Tibial artery (tissue), 4 donors: ENCODE results near the gene HNRNPA1.

ENCODE experiments used
- DNase-seq, 2 donors: peaks; one replicate each; pipeline ENCODE4 v3.0.0-alpha.2; 2019
- H3K27ac ChIP-seq, 2 donors: fragments of 200-600 bp; sonication (generic) in 1 of 2; 1 replicate in 1 of 2; 2 replicates in 1 of 2; pipeline ENCODE4 v1.5.1; 2018 to 2019; ENCODE audit warnings: mild to moderate bottlenecking in 1 of 2
- H3K27me3 ChIP-seq, 2 donors: fragments of 200-600 bp; sonication (generic) in 1 of 2; one replicate each; pipeline versions ENCODE4 v1.5.1 to v1.6.0; 2016 to 2019
- H3K36me3 ChIP-seq, 3 donors: fragments of 200-600 bp; sonication (generic) in 2 of 3; one replicate each; pipeline ENCODE4 v1.5.1; 2016 to 2019; ENCODE audit warnings: mild to moderate bottlenecking in 2 of 3
- H3K4me1 ChIP-seq, 4 donors: fragments of 200-600 bp; sonication (generic) in 2 of 4; 1 replicate in 3 of 4; 2 replicates in 1 of 4; pipeline ENCODE4 v1.5.1; 2016 to 2019
- H3K4me3 ChIP-seq, 2 donors: fragments of 200-600 bp; sonication (generic) in 1 of 2; 1 replicate in 1 of 2; 2 replicates in 1 of 2; pipeline ENCODE4 v1.5.1; 2018 to 2019; ENCODE audit warnings: mild to moderate bottlenecking in 2 of 2
- H3K9me3 ChIP-seq, 3 donors: fragments of 200-600 bp; sonication (generic) in 1 of 3; one replicate each; pipeline ENCODE4 v1.5.1; 2016 to 2019
- CTCF ChIP-seq, 2 experiments: fragments of 200-600 bp in 1 of 2; fragments of 450-650 bp in 1 of 2; IDR thresholded peaks; one replicate each; pipeline ENCODE4 v1.5.1; 2017 to 2019; ENCODE audit warnings: antibody characterized with exemption in 2 of 2, mild to moderate bottlenecking in 1 of 2, moderate library complexity in 1 of 2
- intact Hi-C: fragments of 100-400 bp; cut with DNase I; formaldehyde crosslinking; loops from one replicate; pipeline ENCODE4 v1.15.0; 2023; ENCODE audit warnings: low total_unique reads

HNRNPA1 gene

GRCh38 chr12:54240971-54241588, 39.4 kb upstream of the HNRNPA1 start:
- Histone ChIP-seq H3K27ac (no peak overlapping the region), H3K9me3 (no peaks in the 10 kb centered on the region), H3K36me3 (peaks cover 16 to 82% (median 49%) of the 10 kb centered on the region in 3 donors), H3K4me1 (no peaks in the 10 kb centered on the region), H3K27me3 (no peaks in the 10 kb centered on the region), H3K4me3 (no peak overlapping the region)
- no peak for DNase-seq
- intact Hi-C loops, result no loop called here
- no peak for TF ChIP-seq CTCF (IDR thresholded peaks at IDR 0.05)

- H3K27me3 ChIP-seq, result no peaks in the 10 kb centered on the region
- intact Hi-C loops, result loop anchor here (5.0 kb wide), 1 partner anchor 101 kb away; no protein-coding TSS in a partner anchor
- H3K4me3 ChIP-seq, result no peak overlapping the region
- no peak for TF ChIP-seq CTCF (IDR thresholded peaks at IDR 0.05)
- no peaks in the 10 kb centered on the region for H3K4me1 ChIP-seq
- no peak for DNase-seq
- no peak overlapping the region for H3K27ac ChIP-seq
- no peaks in the 10 kb centered on the region for H3K9me3 ChIP-seq
- peaks cover 16 to 80% (median 41%) of the 10 kb centered on the region in 3 donors for H3K36me3 ChIP-seq
These were observed 34.4 kb upstream of the HNRNPA1 start for GRCh38 chr12:54246011-54246641.

GRCh38 chr12:54249489-54249888, 31.0 kb upstream of the HNRNPA1 start:
- H3K9me3 ChIP-seq, result no peaks in the 10 kb centered on the region
- H3K27me3 ChIP-seq, result no peaks in the 10 kb centered on the region
- intact Hi-C loops, result loop anchor here (5.0 kb wide), 1 partner anchor 98 kb away; no protein-coding TSS in a partner anchor
- no peaks in the 10 kb centered on the region for H3K4me1 ChIP-seq
- H3K27ac ChIP-seq, result no peak overlapping the region
- H3K36me3 ChIP-seq, result peaks cover 0 to 64% (median 14%) of the 10 kb centered on the region in 3 donors
- TF ChIP-seq CTCF (IDR thresholded peaks at IDR 0.05), result no peak
- H3K4me3 ChIP-seq, result no peak overlapping the region
- no peak for DNase-seq

- Histone ChIP-seq H3K27ac (no peak overlapping the region), H3K4me1 (no peaks in the 10 kb centered on the region), H3K4me3 (no peak overlapping the region), H3K36me3 (peaks cover 0 to 68% (median 14%) of the 10 kb centered on the region in 3 donors), H3K27me3 (no peaks in the 10 kb centered on the region), H3K9me3 (no peaks in the 10 kb centered on the region)
- DNase-seq, result no peak
- TF ChIP-seq CTCF (IDR thresholded peaks at IDR 0.05), result peak; percentile 43 to 52
- intact Hi-C loops, result no loop called here
These were observed 28.8 kb upstream of the HNRNPA1 start for GRCh38 chr12:54251667-54252284.

- H3K27me3 ChIP-seq, result no peaks in the 10 kb centered on the region
- H3K9me3 ChIP-seq, result no peaks in the 10 kb centered on the region
- peaks cover 0 to 64% (median 15%) of the 10 kb centered on the region in 3 donors for H3K36me3 ChIP-seq
- intact Hi-C loops, result no loop called here
- TF ChIP-seq CTCF (IDR thresholded peaks at IDR 0.05), result no peak
- no peak overlapping the region for H3K27ac ChIP-seq
- DNase-seq, result no peak
- H3K4me3 ChIP-seq, result no peak overlapping the region
- H3K4me1 ChIP-seq, result peaks cover 0 to 9% (median 5%) of the 10 kb centered on the region in 4 donors
These were observed 27.3 kb upstream of the HNRNPA1 start for GRCh38 chr12:54253240-54253639.
